T-helper 2 cell treated with Interferon-gamma antibody and Interleukin-4, amounts not matched to agents 100 ng/mL and 5 ng/mL, for 36 hours (primary cell): ENCODE results near the gene GGA3. TPM values are rescaled to one million over a fixed set of nuclear protein-coding genes. Genes with fewer than 3 reads are reported as not detected.
"Not testable (repeated sequence)": the region's sequence is repeated elsewhere in the genome, so short reads cannot be mapped to it uniquely, and the experiment has no call there.

Source experiments
- intact Hi-C: fragments of 100-400 bp; cut with micrococcal nuclease; formaldehyde crosslinking; loops from one replicate; pipeline ENCODE4 v1.15.1; 2023
- total RNA-seq: library from RNA; stranded (reverse); gene quantifications from 2 replicates; pipeline ENCODE4 v1.2.3, GENCODE V29; 2022

The GGA3 gene
- total RNA-seq, 1 donor from 2014 or later, result 70.6 TPM

DNA sequence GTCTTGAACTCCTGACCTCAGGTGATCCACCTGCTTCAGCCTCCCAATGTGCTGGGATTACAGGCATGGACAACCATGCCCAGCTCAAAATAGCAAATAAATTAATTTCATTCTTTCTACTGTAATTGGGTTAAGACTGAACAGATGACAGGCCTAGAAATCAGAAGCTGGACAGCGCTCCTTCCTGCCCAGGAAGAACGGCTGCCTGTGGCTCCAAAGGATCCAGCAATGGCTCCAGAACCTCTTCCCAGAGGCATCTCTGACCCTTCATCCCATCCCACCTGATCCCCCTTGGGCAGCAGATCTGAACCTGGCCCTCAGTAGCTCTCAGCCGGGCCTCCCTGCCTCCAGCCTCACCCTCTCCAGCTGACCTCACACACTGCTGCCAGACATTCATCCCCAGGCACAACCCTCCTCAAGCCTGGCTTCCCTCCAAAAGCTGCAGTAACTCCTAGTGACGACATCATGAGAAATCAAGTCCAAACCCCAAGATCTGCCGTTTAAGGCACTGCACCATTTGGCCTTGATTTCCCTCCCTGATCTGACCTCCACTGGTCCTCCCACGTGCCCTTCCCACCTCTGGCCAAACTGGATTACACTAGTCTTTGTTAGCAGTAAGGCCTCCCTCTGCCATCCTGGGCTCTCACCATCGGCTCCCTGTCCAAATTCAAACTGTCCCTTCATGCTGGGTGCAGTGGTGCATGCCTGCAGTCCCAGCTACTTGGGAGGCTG, 12.7 kb upstream of the GGA3 start:
- intact Hi-C loops, result loop anchor here (5.0 kb wide), 1 partner anchor 92 kb away; the partner anchor contains the start of gene SUMO2

GRCh38 chr17:75272848-75273184, 11.4 kb upstream of the GGA3 start:
- intact Hi-C loops, result loop anchor here (5.0 kb wide), 1 partner anchor 91 kb away; the partner anchor contains the start of gene SUMO2

DNA sequence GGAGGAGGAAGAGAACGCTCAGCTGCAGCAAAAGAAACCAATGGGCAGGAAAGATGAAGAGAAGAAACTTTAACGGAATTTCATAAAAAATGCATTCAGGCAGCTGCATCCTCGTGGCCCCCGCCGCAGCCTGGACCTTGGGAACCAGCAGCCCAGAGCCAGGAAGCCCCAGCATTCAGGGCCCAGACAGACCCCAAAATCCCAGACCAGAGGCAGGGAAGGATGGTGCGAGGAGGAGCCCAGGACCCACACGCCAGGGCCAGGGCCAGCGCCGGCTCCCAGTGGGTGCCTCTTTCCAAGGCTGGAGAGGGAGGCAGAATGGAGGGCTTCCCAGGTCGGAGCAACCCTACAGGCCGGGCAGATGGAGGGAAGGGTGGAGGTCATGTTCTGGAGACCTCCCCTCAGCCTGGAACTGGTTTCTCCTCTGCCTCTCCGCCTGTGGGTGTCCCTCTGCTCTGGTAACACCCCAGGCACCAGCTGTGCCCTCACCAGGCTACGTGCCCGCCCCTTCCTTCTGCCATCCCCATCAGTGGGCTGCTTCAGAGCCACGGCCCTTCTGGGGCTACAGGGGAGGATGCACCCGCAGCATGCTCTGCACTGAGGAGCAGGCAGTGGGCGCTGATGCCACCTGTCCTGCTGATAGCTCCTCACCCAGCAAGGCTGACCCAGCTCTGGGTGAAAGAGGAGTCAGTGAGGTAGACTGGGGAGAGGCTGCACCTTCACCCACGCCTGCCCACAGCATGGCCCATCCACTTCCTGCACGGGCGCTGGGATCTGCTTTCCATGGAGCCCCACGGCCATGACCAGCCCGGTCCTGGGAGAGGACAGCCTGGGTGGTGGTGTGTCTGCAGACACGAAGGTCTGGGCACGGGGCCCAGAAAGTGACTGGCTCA, 10.8 kb upstream of the GGA3 start:
- intact Hi-C loops, result loop anchor here (1.0 to 5.0 kb wide), 3 partner anchors 11 to 90 kb away; partner anchors contain the start of genes GGA3, MRPS7, SLC25A19 and SUMO2

GRCh38 chr17:75271233-75271954, 10.0 kb upstream of the GGA3 start:
- intact Hi-C loops, result loop anchor here (1.0 to 5.0 kb wide), 3 partner anchors 10 to 89 kb away; partner anchors contain the start of genes GGA3, MRPS7, SLC25A19 and SUMO2

DNA sequence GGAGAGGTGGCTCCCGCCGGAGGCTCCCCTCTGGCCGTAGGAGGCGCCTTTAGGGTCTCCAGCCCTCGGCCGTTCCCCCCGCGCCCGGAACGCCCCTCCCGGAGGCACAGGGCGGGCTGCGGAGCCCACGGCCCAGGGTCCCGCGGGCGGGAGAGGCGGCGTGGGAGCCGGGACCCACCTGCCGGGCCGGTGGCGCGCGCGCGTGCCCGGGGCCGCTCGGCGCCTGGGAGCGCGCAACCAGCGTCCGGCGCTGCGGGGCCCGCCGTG, 9.5 kb upstream of the GGA3 start, which contains the start of gene MIF4GD:
Gene MIF4GD (minus strand): TSS at position 266 of the 267 bp plus-strand sequence. CDS start 1,036 bp downstream, outside the sequence.
- intact Hi-C loops, result loop anchor here (1.0 to 5.0 kb wide), 3 partner anchors 10 to 89 kb away; partner anchors contain the start of genes GGA3, MRPS7, SLC25A19 and SUMO2

DNA sequence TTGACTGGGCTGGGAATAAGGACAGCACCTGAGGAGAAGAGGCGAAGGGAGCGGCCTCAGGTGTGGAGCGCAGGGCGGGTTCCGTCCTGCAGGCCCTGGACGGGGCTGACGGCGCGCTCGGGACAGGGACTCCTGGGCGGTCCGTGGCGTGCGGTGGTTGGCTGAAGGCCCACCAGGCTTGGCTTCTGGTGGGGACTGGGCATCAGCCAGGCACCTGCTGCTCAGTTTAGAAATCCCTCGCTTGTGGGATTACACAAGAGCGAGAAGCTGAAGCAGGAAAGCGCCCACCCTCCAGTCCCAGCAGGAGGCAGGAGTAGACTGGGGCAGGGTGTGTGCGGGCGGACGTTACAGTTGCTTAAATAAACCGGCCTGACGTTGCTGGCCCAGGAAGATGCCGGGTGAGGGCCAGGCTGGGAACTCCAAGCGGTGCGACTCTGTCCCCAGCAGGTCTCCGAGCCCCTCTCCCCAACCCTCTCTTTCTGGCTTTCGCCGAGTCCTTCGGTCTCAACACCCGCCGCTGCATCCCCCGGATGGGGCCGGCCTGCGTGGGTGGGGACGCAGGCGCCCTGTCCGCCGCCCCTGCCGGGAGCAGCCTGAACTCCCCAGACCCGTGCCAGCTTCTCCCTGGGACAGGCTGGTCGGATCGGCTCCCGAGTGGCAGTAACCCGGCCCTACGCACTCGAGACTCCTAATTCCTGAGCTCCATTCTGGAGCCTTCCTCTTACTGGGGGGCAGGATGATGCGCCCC, 9.0 kb upstream of the GGA3 start:
- intact Hi-C loops, result loop anchor here (5.0 kb wide), 1 partner anchor 88 kb away; the partner anchor contains the start of gene SUMO2

DNA sequence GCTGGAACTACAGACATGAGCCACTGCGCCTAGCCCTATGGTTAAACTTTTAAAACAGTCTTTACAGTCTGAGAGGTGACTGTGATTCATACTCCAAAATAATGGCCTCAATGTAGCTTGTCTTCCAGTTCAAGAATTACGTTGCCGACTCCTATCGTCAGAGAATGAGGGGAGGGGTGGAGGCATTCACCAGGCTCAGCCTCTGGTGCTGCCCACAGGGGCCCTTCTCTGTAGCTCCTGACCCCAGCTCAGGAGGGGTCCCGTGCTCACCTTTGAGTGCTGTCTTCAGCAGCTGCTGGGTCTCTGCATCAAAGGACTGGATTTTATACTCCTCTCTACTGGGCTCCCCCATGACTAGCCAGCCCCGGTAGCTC, 8.4 kb upstream of the GGA3 start:
- intact Hi-C loops, result loop anchor here (5.0 to 10.0 kb wide), 2 partner anchors 88 to 315 kb away; partner anchors contain the start of genes MYO15B and SUMO2

GRCh38 chr17:75267411-75268232, 6.2 kb upstream of the GGA3 start:
- intact Hi-C loops, result loop anchor here (10.0 kb wide), 1 partner anchor 317 kb away; the partner anchor contains the start of gene MYO15B

- intact Hi-C loops, result loop anchor here (10.0 kb wide), 1 partner anchor 318 kb away; the partner anchor contains the start of gene MYO15B
Measured at GRCh38 chr17:75267153-75267410, 5.7 kb upstream of the GGA3 start.

DNA sequence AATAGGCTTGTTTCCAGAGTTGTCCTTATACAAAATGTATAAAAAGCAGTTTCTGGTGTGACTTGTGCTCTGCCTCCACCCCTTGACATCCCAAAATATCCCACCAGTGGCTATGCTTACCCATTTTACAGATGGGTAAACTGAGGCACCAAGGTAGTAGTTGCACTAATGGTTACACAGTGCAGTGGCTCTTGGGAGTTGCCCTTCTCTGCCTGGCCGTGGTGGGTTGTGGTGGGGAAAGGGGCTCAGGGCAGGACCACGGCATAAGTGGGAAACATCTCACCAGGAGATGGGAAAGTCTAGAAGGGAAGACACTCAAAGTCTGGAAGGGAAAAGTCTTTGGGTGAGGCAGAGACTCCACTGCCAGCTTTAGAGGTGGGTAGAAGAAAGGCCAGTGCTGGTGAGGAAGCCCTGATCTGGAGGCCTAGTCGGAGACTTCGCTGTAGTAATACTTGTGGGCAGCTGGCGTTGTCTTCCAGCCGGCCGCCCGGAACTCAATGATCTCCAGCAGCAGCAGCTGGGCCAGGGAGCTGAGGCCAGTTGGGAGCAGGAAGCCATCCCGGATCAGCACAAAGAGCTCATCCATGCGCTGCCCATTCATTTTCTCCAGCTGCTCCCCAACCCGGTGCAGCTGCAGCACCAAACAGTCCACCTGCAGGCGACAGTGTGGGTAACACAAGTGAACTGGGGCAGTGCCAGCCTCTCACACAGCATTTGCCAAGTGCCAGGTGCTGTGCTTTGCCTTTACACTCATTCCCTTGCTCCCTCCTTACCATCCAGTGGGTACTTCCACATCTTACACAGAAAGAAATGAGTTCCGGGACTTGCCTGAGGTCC, 5.1 kb upstream of the GGA3 start:
- intact Hi-C loops, result loop anchor here (10.0 kb wide), 1 partner anchor 318 kb away; the partner anchor contains the start of gene MYO15B

DNA sequence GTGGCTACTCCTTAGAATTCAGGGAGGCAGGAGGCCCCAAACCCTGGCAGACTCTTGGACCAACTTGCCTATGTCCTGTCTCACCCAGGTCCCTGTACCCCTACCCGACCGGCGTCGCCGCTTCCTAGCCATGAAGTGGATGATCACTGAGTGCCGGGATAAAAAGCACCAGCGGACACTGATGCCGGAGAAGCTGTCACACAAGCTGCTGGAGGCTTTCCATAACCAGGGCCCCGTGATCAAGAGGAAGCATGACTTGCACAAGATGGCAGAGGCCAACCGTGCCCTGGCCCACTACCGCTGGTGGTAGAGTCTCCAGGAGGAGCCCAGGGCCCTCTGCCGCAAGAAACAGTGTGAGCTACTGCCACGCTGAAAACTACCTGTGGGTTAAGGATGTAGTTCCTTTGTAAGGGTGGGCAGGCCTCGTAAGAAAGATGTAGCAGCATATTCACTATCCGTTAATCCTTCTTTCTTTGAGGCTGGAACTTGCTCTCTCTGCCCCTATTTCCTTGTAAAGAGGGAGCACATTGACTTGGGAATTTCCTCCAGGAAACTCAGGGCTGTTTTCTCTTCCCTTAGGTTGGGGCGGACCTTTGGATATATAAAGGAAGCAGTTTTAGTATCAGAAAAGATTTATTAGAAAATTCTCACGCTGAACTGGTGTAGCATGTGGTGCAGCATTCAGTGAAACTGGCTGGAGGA, 4.4 kb upstream of the GGA3 start:
- intact Hi-C loops, result loop anchor here (10.0 kb wide), 1 partner anchor 319 kb away; the partner anchor contains the start of gene MYO15B

DNA sequence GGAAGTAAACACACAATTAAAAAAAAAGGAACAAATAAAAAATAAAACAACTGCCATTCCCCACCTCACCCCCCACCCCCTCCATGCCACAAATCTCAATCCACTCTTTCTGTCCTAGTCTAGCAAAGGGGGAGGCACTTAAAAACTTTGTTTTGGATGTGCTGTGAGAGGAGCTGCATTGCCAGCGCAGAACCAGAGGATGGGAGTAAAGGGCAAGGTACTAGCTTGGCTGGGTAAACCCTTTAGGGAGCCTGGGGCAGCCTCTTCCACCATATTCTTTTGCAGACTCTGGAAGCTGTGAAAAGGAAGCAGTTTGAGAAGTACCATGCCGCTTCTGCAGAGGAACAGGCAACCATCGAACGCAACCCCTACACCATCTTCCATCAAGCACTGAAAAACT, 1.6 kb upstream of the GGA3 start:
- intact Hi-C loops, result loop anchor here (5.0 to 10.0 kb wide), 2 partner anchors 254 to 322 kb away; partner anchors contain the start of genes CASKIN2, MYO15B and TSEN54

DNA sequence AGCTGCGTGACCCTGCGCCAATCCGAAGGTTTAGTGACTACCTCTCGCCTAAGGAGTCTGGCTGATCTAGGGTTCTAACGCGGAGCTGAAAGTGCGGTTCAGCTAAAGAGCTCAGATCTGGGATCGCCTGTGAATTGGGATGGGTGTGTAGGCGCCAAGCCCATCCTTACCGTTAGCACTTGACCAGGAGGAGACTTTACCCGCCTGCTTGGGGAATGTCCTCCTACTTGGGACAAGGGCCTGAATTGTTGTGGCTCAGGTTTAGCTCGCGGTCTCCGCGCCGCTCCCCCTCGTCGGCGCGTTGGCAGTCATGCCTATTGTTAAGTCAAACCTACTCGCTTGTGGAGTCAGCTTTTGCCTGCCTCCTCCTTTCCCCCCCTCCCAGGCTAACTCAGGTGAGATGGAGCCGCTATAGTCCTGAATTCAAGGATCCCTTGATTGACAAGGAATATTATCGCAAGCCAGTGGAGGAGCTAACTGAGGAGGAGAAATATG, 753 bp upstream of the GGA3 start:
- intact Hi-C loops, result loop anchor here (5.0 to 10.0 kb wide), 2 partner anchors 255 to 323 kb away; partner anchors contain the start of genes CASKIN2, MYO15B and TSEN54

DNA sequence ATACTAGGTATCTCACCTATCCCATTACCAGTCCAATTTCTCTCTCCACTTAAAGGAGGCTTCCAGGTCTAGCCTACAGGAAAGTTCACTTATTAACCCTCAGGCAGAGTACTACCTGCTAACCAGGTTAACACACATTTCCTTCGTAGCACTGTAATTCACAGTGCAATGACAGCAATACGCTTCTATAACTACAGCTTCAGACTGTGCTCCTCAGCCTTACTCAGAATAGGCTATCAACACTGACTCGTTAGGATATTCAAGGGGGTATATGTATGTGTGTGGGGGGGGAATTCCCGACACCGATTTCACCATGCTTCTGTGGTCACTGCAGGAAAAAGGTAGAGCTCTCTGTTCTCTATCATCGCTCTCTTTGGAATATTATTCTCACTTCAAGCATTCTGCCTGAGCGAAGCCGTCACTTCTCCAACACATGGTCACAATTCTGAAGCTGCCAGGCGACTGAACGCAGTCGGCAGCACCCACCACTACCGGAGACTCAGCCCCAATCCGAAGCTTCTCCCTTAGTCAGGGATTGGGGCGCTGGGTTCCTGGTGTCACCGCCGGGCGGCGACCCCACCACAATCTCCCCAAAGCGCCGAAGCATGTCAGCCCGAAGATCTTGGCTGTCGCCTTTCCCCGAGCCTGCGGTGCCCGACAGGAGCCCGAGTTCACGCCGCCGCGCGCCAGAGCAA, 618 bp downstream of the GGA3 start:
- intact Hi-C loops, result loop anchor here (1.0 to 10.0 kb wide), 7 partner anchors 11 to 324 kb away; partner anchors contain the start of genes CASKIN2, GRB2, MIF4GD and MYO15B

DNA sequence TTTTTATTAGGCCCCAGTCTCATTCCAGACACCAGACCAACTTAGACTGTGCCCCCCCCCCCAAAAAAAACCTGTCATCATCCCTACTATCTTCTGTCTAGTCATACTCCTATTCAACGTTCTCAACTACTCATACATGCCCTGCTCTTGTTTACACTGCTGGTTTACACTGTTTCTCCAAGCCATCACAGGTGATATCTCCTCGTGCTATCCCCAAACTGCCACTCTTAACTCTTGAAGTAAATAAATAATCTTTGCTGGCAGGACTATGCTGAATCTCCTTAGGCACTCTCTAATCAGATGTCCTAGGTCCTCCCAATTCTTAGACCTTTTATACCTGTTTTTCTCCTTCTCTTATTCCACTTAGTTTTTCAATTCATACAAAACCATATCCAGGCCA, 4.2 kb downstream of the GGA3 start:
- intact Hi-C loops, result not testable (repeated sequence)

DNA sequence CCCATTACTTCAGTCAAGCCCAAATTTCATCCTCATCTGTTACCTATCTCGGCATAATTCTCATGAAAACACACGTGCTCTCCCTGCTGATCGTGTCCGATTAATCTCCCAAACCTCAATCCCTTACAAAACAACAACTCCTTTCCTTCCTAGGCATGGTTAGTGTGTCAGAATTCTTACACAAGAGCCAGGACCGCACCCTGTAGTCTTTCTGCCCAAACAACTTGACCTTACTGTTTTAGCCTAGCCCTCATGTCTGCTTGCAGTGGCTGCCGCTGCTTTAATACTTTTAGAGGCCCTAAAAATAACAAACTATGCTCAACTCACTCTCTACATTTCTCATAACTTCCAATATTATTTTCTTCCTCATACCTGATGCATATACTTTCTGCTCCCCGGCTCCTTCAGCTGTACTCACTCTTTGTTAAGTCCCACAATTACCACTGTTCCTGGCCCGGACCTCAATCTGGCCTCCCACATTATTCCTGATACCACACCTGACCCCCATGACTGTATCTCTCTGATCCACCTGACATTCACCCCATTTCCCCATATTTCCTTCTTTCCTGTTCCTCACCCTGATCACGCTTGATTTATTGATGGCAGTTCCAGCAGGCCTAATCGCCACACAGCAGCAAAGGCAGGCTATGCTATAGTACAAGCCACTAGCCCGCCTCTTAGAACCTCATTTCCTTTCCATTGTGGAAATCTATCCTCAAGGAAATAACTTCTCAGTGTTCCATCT, 5.3 kb downstream of the GGA3 start:
- intact Hi-C loops, result not testable (repeated sequence)
